Central memory CD8-positive, alpha-beta T cell (primary cell): Measurements from ENCODE around the gene SARDH.

Experiments
- ATAC-seq: fragments of 150-1000 bp; cut with Tn5 transposase; replicated peaks from 2 replicates; pipeline ENCODE4 v1.10.0; 2022; ENCODE audit warnings: mild to moderate bottlenecking, moderate FRiP score, moderate number of reproducible peaks; ENCODE audit not compliant: poor library complexity, severe bottlenecking; ENCODE audit errors: extremely low read depth
- DNase-seq, 2 donors: peaks; one replicate each; pipeline ENCODE4 v3.0.0; 2021; ENCODE audit warnings: low spot score in 2 of 2
- H3K27ac Mint-ChIP-seq: one replicate; pipeline ENCODE4 v1.8.0; 2022; ENCODE audit warnings: low read depth, mild to moderate bottlenecking, moderate library complexity, mixed read lengths
- H3K27me3 Mint-ChIP-seq: one replicate; pipeline ENCODE4 v1.8.0; 2022; ENCODE audit warnings: mixed read lengths
- H3K36me3 Mint-ChIP-seq: one replicate; pipeline ENCODE4 v1.8.0; 2022; ENCODE audit warnings: mild to moderate bottlenecking, moderate library complexity, mixed read lengths; ENCODE audit not compliant: insufficient read depth
- H3K4me1 Mint-ChIP-seq: one replicate; pipeline ENCODE4 v1.8.0; 2022; ENCODE audit warnings: mixed read lengths
- H3K4me3 Mint-ChIP-seq: one replicate; pipeline ENCODE4 v1.8.0; 2022; ENCODE audit warnings: mild to moderate bottlenecking, moderate library complexity, mixed read lengths
- H3K9me3 Mint-ChIP-seq: one replicate; pipeline ENCODE4 v1.8.0; 2022; ENCODE audit warnings: mixed read lengths

Gene SARDH

GRCh38 chr9:133701321-133701980, 36.7 kb downstream of the SARDH start:
- Mint-ChIP-seq H3K9me3 (no peaks in the 10 kb centered on the region), H3K27ac (peak overlapping the region; percentile 87), H3K4me3 (peak overlapping the region; percentile 78), H3K27me3 (no peaks in the 10 kb centered on the region), H3K4me1 (peaks cover 30% of the 10 kb centered on the region), H3K36me3 (peaks cover 7% of the 10 kb centered on the region)
- ATAC-seq (peak; percentile 83), DNase-seq (peak in 1 of 2 donors; percentile 71)

GRCh38 chr9:133700819-133701320, 37.3 kb downstream of the SARDH start:
- no peak for DNase-seq
- H3K36me3 Mint-ChIP-seq: peaks cover 6% of the 10 kb centered on the region
- H3K9me3 Mint-ChIP-seq: no peaks in the 10 kb centered on the region
- peak overlapping the region; percentile 87 for H3K27ac Mint-ChIP-seq
- peaks cover 30% of the 10 kb centered on the region for H3K4me1 Mint-ChIP-seq
- no peak for ATAC-seq
- peak overlapping the region; percentile 78 for H3K4me3 Mint-ChIP-seq
- no peaks in the 10 kb centered on the region for H3K27me3 Mint-ChIP-seq

- no peaks in the 10 kb centered on the region for H3K27me3 Mint-ChIP-seq
- no peak for DNase-seq
- ATAC-seq: no peak
- no peak overlapping the region for H3K4me3 Mint-ChIP-seq
- H3K36me3 Mint-ChIP-seq: peaks cover 10% of the 10 kb centered on the region
- H3K9me3 Mint-ChIP-seq: no peaks in the 10 kb centered on the region
- peaks cover 30% of the 10 kb centered on the region for H3K4me1 Mint-ChIP-seq
- H3K27ac Mint-ChIP-seq: no peak overlapping the region
These were observed 38.6 kb downstream of the SARDH start for GRCh38 chr9:133699546-133699945.

- H3K4me3 Mint-ChIP-seq: no peak overlapping the region
- peaks cover 21% of the 10 kb centered on the region for H3K4me1 Mint-ChIP-seq
- H3K27ac Mint-ChIP-seq: peak overlapping the region; percentile 35
- no peaks in the 10 kb centered on the region for H3K9me3 Mint-ChIP-seq
- ATAC-seq (no peak), DNase-seq (no peak)
- H3K36me3 Mint-ChIP-seq: peaks cover 6% of the 10 kb centered on the region
- no peaks in the 10 kb centered on the region for H3K27me3 Mint-ChIP-seq
These were observed 42.1 kb downstream of the SARDH start for GRCh38 chr9:133696071-133696472.

- no peak overlapping the region for H3K27ac Mint-ChIP-seq
- ATAC-seq (no peak), DNase-seq (no peak)
- peaks cover 6% of the 10 kb centered on the region for H3K36me3 Mint-ChIP-seq
- peaks cover 12% of the 10 kb centered on the region for H3K4me1 Mint-ChIP-seq
- no peak overlapping the region for H3K4me3 Mint-ChIP-seq
- no peaks in the 10 kb centered on the region for H3K27me3 Mint-ChIP-seq
- H3K9me3 Mint-ChIP-seq: no peaks in the 10 kb centered on the region
These were observed 43.5 kb downstream of the SARDH start for GRCh38 chr9:133694686-133695085.

- no peaks in the 10 kb centered on the region for H3K9me3 Mint-ChIP-seq
- no peak overlapping the region for H3K27ac Mint-ChIP-seq
- H3K27me3 Mint-ChIP-seq: no peaks in the 10 kb centered on the region
- DNase-seq: no peak
- ATAC-seq: no peak
- peaks cover 11% of the 10 kb centered on the region for H3K4me1 Mint-ChIP-seq
- peaks cover 6% of the 10 kb centered on the region for H3K36me3 Mint-ChIP-seq
- H3K4me3 Mint-ChIP-seq: no peak overlapping the region
These were observed 44.2 kb downstream of the SARDH start for GRCh38 chr9:133693703-133694529.

GRCh38 chr9:133693116-133693515, 45.0 kb downstream of the SARDH start:
- no peak for ATAC-seq
- no peak overlapping the region for H3K4me3 Mint-ChIP-seq
- H3K4me1 Mint-ChIP-seq: peaks cover 6% of the 10 kb centered on the region
- H3K36me3 Mint-ChIP-seq: peaks cover 6% of the 10 kb centered on the region
- H3K9me3 Mint-ChIP-seq: no peaks in the 10 kb centered on the region
- no peak for DNase-seq
- H3K27me3 Mint-ChIP-seq: no peaks in the 10 kb centered on the region
- H3K27ac Mint-ChIP-seq: peak overlapping the region; percentile 89

- Mint-ChIP-seq H3K27ac (peak overlapping the region; percentile 89), H3K36me3 (peaks cover 4% of the 10 kb centered on the region), H3K9me3 (no peaks in the 10 kb centered on the region), H3K4me1 (peaks cover 6% of the 10 kb centered on the region), H3K27me3 (no peaks in the 10 kb centered on the region), H3K4me3 (no peak overlapping the region)
- no peak for DNase-seq
- no peak for ATAC-seq
These were observed 45.7 kb downstream of the SARDH start for GRCh38 chr9:133692364-133692985.

- H3K27me3 Mint-ChIP-seq: no peaks in the 10 kb centered on the region
These were observed 46.4 kb downstream of the SARDH start for GRCh38 chr9:133691626-133692363.

GRCh38 chr9:133691191-133691590, 47.0 kb downstream of the SARDH start:
- Mint-ChIP-seq H3K36me3 (peaks cover 4% of the 10 kb centered on the region), H3K9me3 (no peaks in the 10 kb centered on the region), H3K27me3 (no peaks in the 10 kb centered on the region), H3K27ac (no peak overlapping the region), H3K4me1 (peaks cover 6% of the 10 kb centered on the region), H3K4me3 (no peak overlapping the region)
- ATAC-seq (no peak), DNase-seq (no peak)

More at GRCh38 chr9:133691626-133692363, 46.4 kb downstream of the SARDH start:
- H3K27ac Mint-ChIP-seq: no peak overlapping the region
- H3K9me3 Mint-ChIP-seq: no peaks in the 10 kb centered on the region
- H3K36me3 Mint-ChIP-seq: peaks cover 4% of the 10 kb centered on the region
- no peak overlapping the region for H3K4me3 Mint-ChIP-seq
- DNase-seq (no peak), ATAC-seq (no peak)
- peaks cover 6% of the 10 kb centered on the region for H3K4me1 Mint-ChIP-seq

- ATAC-seq (no peak), DNase-seq (no peak)
- Mint-ChIP-seq H3K36me3 (peaks cover 3% of the 10 kb centered on the region), H3K27me3 (no peaks in the 10 kb centered on the region), H3K27ac (no peak overlapping the region), H3K4me1 (peaks cover 6% of the 10 kb centered on the region), H3K4me3 (no peak overlapping the region), H3K9me3 (no peaks in the 10 kb centered on the region)
These were observed 48.0 kb downstream of the SARDH start for GRCh38 chr9:133690081-133690561.

GRCh38 chr9:133689151-133689763, 48.9 kb downstream of the SARDH start:
- no peak overlapping the region for H3K4me3 Mint-ChIP-seq
- H3K4me1 Mint-ChIP-seq: peaks cover 6% of the 10 kb centered on the region
- ATAC-seq (no peak), DNase-seq (no peak)
- peak overlapping the region; percentile 44 for H3K27ac Mint-ChIP-seq
- H3K27me3 Mint-ChIP-seq: no peaks in the 10 kb centered on the region
- H3K9me3 Mint-ChIP-seq: no peaks in the 10 kb centered on the region
- peaks cover 2% of the 10 kb centered on the region for H3K36me3 Mint-ChIP-seq
